ENCODE measurements around the gene SLC6A3.

Gene SLC6A3

DNA sequence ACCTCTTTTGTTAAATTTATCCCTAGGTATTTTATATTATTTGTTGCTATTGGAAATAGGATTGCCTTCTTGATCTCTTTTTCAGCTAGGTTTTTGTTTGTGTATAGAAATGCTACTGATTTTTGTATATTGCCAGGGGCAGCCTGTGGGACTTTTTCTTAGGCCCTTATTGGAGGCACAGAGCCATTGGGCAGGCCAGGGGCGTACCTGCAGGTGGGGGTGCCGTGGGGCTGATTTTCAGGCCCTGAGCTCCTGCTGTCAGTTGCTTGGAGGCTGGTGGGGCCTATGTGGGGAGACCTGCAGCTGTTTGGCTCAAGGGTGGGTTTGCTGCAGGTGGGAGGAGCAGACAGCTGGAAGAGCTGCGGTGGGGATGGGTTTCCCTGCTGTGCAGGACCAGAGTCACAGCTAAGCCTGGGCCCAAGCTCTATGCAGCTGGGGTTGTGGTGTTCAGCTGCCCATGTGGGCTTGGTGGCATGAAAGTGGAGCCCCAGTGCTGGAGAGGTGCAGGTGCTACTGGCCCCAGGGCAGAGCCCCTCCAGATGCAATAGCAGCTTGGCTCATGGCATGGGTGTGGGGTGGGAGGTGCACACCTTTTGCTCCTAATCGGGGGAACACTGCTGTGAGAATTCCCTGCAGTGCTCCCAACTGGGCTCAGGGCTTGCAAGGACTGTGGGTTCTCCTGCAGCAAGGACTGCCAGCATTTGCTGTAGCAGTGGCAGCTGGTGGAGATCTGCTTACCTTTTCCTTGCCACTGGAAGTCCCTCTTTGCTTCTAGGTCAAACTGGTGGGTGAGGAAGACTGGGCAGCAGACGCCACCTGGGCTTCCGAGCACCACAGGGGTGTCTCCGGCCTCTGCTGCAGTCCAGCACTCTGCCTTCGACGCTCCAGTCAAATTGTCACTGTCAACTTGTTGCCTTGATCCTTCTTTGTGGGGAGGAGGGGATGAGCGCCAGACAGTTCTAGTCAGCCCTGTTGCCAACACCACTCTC is 92.7 kb downstream of the SLC6A3 start:
- DNase-seq (ENCODE audit: low read depth in 2 of 2) = no peak

DNA sequence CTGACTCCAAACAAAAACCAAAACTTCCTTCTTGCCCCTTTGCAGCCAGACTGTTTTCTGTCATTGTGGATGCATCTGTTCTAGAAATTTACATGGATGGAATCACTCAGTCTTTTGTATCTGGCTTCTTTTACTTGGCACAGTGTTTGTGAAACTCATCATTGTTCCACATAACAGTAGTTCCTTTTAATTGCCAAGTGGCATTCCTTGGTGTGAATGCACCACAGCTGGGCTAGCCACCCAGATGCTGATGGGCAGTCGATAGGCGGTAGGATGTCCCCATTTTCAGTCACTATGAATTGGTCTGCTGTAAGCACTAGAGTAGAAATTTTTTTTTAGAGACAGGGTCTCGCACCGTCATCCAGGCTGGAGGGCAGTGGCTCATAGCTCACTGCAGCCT is 94.1 kb downstream of the SLC6A3 start:
- DNase-seq (ENCODE audit: low read depth in 2 of 2) = no peak

GRCh38 chr5:1349246-1349645 is 96.0 kb downstream of the SLC6A3 start:
- no peak for DNase-seq (ENCODE audit: low read depth in 2 of 2)

GRCh38 chr5:1348986-1349245 is 96.3 kb downstream of the SLC6A3 start:
- no peak for DNase-seq (ENCODE audit: low read depth in 2 of 2)

- DNase-seq (ENCODE audit: low read depth in 2 of 2) = no peak
Observed at GRCh38 chr5:1347571-1347970, 97.7 kb downstream of the SLC6A3 start.

DNA sequence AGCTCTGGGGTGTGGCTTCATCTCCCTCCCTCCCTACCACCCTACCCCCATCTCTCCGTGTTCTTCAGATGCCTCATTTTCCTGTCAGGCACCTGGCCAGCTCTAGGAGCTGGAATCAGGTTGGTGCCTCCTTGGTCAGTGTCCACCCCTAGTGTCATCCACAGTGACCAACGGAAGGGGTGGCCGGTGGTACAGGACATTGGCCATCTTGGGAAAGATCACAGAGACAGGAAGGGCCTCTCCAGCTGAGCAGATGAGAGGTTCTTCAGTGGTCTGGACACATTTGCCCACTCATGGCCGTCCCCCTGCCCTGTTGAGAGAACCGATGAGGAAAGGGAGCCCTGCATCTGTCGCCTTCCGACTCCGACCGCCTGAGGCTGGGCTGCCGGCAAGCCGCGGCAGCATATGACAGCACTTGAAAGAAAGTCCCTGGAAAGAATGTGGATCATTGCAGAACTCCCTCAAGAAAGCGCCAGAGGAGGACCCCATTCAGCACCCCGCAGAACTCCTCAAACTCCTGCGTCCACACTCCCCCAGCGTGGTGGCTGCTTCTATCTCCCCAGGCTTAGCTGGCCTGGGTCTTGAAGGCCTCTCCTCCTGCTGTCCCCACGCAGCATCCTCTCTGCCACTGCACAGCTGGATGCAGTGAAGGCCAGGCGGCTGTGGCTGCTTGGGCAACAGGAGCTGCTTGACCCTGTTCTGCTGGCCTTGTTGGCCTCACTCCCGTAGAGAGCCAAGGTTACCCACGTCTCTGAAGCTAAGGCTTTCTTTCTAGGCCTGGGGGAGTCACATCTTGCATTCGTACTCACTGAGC is 98.4 kb downstream of the SLC6A3 start:
- no peak for DNase-seq (ENCODE audit: low read depth in 2 of 2)

DNA sequence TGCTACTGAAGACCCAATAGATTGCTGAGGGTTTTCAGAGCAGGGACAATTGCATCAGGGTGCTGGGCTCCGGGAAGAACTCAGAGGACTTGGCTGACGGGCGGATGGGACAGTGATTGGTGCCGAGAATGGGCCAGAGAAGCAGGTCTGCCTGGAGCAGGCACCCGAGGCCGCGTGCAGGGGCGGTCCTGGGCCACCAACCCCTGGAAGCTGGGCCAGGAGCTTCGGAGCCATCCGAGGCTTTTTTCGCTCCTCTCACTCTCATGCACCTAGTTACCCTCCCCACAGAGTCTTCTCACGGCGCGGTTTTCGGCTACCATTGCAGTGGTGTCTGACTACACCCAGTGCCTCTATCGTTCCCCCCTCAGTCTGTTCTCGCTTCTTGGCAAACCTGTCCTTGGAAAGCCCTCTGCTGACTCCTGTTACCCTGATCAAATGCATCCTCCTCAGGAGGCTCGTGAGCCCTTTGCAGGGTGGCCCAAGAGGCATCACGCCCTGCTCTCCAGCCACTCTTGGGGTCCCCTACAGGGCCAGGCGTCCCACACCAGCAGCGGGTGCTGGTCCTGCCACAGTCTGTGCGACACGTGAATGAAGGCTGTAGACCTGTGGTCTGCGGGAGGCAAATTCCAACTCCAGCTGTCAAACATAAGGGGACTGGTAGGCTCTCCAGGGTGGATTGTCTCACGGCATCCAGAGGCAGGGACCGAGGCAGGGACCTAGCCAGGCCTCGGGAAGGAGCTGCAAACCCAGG is 99.2 kb downstream of the SLC6A3 start:
- DNase-seq (ENCODE audit: low read depth in 2 of 2) = no peak

DNA sequence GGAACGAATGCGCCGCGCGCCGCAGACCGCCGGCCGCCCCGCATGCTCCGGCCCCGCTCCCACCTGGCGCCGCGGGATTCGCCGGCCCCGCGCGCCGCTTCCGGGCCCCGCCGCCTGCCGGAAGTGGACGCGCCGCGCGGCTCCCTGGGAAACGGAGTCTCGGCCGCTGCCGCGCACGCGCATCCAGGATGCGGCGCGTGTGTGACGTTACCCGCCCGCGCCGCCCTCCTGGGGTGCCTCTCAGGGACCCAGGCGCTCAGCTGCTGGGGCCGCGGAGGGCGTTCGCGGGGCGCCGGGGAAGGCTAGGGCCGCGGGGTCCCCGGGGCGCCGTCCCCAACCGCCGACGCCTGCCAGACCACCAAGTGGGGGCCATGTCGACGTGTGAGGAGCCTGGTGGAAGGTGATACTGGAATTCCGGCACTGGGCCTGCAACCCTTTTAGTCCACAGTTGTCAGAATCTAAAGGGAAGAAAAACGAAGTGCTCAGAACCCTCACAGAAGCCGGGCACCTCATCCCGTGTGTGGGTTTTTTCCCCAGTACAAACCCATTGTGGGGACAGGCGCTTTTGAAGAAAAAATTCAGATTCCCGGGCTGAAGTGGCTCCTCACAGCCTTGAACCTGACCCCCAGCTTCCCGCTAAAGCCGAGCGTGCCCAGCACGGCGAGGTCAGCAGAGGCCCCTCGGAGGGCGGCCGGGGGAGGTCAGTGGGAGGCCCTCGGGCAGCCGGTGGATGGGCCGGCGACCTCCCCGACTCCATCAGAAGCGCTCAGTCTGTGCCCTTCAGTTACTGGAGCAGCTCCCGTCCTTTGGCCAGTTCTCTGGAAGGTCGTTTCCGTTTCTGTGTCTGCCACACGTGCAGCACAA is 100.0 kb downstream of the SLC6A3 start, which contains the start of gene CLPTM1L:
TSS of gene CLPTM1L (minus strand) at position 125 of the 864 bp plus-strand sequence. CDS start 258 bp downstream, outside the sequence.
- DNase-seq (ENCODE audit: low read depth in 2 of 2) = peak; percentile 78 to 83

DNA sequence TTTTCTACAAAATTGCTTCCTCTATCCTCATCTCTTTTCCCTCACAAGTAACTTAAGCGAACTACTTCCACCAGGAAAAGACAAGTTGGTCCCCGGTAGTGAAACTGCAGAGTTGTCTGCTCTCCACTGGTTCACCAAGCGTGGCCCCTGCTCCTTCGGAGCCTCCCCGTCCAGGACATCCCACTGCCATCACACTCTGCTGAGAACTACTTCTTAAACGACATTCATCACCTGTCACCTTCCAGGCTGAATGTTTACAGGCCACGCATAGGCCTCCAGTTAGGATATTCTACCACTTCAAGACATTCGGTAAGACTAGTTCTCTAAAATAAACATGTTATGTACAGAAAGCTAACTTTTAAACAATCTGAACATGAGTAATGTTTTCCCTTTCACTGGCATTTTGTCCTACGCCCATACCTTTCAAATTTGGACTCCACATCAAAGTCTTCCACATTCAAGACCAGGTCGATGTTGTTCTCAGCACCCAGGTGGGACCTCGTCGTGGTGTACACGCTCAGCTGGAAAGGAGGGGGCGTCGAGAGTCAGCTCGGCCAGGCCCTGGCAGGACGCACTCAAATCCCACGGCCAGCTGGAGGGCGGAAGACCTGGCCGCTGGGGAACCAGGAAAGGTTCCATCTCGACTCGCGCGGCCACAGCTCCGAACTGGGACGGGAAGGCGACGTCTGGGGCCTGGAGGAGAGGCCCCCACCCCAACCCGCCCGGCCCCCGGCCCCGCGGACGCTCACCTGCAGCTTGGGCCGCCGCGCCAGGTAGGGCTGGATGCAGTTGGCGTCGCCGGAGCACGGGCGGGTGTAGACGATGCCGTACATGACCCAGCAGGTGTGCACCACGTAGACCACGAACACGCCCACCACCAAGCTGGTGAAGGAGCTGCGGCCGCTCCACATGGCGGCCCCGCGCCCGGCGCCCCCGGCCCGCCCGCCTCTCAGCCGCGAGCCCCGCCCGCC is 101.0 kb downstream of the SLC6A3 start:
- DNase-seq (ENCODE audit: low read depth in 2 of 2) = peak; percentile 8 to 10

GRCh38 chr5:1343315-1343751 is 101.9 kb downstream of the SLC6A3 start:
- no peak for DNase-seq (ENCODE audit: low read depth in 2 of 2)

Measured in stimulated activated CD4-positive, alpha-beta T cell treated with anti-CD3 and anti-CD28 coated beads, Interleukin-4, amount 100 ng/mL, for 48 hours (primary cell).